Esophagus muscularis mucosa (tissue), 3 donors: ENCODE data around the gene GDF10.

Source experiments
- POLR2A ChIP-seq: fragments of 450-650 bp; IDR thresholded peaks from one replicate; pipeline ENCODE4 v1.6.1; 2017; ENCODE audit warnings: antibody characterized with exemption, moderate library complexity, mild to moderate bottlenecking, low read depth
- TF ChIP-seq, protein P1 (sequence below), 3 experiments: fragments of 200-600 bp in 2 of 3; fragments of 450-650 bp in 1 of 3; sonication (generic) in 2 of 3; IDR thresholded peaks; one replicate each; pipeline ENCODE4 v1.5.1; 2017 to 2019; ENCODE audit warnings: antibody characterized with exemption in 3 of 3, mild to moderate bottlenecking in 2 of 3, moderate library complexity in 1 of 3

DNA sequence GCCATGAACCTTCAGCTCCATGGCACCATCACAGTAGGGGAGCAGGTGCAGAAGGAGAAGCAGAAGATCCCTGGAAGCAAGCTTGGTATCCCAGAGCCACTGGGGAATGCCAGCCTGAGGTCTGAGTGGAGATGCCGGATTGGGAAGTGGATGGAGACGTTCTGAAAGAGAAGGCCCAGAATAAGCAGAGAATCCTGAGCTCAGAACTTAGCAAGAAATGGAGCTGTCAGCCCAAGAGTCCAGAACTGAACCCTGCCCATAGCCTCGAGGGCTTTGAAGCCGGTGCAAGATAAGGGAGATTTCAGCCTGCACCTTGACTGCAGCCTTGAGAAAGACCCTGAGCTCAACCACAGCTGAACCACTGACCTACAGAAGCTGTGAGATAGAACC lies 13.9 kb upstream of the GDF10 start:
- TF ChIP-seq POLR2A: no peak
- TF ChIP-seq, protein P1, sequence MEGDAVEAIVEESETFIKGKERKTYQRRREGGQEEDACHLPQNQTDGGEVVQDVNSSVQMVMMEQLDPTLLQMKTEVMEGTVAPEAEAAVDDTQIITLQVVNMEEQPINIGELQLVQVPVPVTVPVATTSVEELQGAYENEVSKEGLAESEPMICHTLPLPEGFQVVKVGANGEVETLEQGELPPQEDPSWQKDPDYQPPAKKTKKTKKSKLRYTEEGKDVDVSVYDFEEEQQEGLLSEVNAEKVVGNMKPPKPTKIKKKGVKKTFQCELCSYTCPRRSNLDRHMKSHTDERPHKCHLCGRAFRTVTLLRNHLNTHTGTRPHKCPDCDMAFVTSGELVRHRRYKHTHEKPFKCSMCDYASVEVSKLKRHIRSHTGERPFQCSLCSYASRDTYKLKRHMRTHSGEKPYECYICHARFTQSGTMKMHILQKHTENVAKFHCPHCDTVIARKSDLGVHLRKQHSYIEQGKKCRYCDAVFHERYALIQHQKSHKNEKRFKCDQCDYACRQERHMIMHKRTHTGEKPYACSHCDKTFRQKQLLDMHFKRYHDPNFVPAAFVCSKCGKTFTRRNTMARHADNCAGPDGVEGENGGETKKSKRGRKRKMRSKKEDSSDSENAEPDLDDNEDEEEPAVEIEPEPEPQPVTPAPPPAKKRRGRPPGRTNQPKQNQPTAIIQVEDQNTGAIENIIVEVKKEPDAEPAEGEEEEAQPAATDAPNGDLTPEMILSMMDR (IDR thresholded peaks at IDR 0.05): no peak
